Ectodermal cell (in vitro differentiated cells): ENCODE measurements around the gene SUMF1.
"Not testable (repeated sequence)": the region's sequence is repeated elsewhere in the genome, so short reads cannot be mapped to it uniquely, and the experiment has no call there.

ENCODE experiments used
- H3K27ac ChIP-seq: 2 replicates; pipeline ENCODE4 v1.7.0; 2013; ENCODE audit warnings: mild to moderate bottlenecking, low read depth, low read length; ENCODE audit not compliant: insufficient read depth, poor library complexity, severe bottlenecking
- H3K27me3 ChIP-seq: 2 replicates; pipeline ENCODE4 v1.7.0; 2013; ENCODE audit warnings: mild to moderate bottlenecking, low read length; ENCODE audit not compliant: insufficient read depth, control insufficient read depth, poor library complexity, severe bottlenecking
- H3K36me3 ChIP-seq: one replicate; pipeline ENCODE4 v1.7.0; 2013; ENCODE audit warnings: low read length; ENCODE audit not compliant: control insufficient read depth, insufficient read depth
- H3K4me1 ChIP-seq: one replicate; pipeline ENCODE4 v1.7.0; 2013; ENCODE audit warnings: low read length; ENCODE audit not compliant: control insufficient read depth, insufficient read depth
- H3K4me3 ChIP-seq: 2 replicates; pipeline ENCODE4 v1.7.0; 2013; ENCODE audit warnings: low read depth, low read length, control low read depth; ENCODE audit not compliant: insufficient read depth
- H3K9me3 ChIP-seq: 2 replicates; pipeline ENCODE4 v1.7.0; 2013; ENCODE audit warnings: mild to moderate bottlenecking, low read length, moderate library complexity; ENCODE audit not compliant: control insufficient read depth
- WGBS, 2 experiments: methylation state at CpG; one replicate each; pipeline ENCODE4 v1.1.7; 2013; ENCODE audit warnings: missing lambda C conversion rate in 2 of 2; 5-methylcytosine and 5-hydroxymethylcytosine counted together

SUMF1 gene

GRCh38 chr3:4332574-4332973, 134.5 kb downstream of the SUMF1 start:
- Histone ChIP-seq H3K27ac (no peak overlapping the region), H3K27me3 (no peaks in the 10 kb centered on the region), H3K9me3 (no peaks in the 10 kb centered on the region), H3K36me3 (no peaks in the 10 kb centered on the region), H3K4me1 (no peaks in the 10 kb centered on the region), H3K4me3 (no peak overlapping the region)
- 82 to 87% methylated on average over 3 of the region's 3 CpGs for WGBS, 2 experiments

DNA sequence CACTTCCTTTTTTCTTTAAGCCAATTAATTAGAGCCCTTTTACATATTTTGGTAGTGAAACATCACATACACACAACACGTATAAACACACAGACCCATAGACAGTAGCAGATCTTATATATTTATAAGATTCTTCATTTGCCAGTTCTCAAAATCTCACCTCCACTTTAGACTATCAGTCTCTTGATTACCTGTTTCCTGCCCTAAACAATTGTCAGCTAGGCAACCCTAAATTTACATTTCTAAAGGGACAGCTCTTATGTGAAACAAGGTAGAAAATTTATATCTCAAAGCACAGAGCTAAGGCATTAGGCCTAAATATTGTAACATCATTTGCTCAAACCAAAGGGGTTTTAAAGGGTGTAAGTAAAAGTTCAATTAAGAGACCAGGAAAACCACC, 135.0 kb downstream of the SUMF1 start:
- Histone ChIP-seq H3K4me3 (no peak overlapping the region), H3K4me1 (no peaks in the 10 kb centered on the region), H3K9me3 (no peaks in the 10 kb centered on the region), H3K36me3 (no peaks in the 10 kb centered on the region), H3K27ac (no peak overlapping the region), H3K27me3 (no peaks in the 10 kb centered on the region)
- 93 to 100% methylated on average over 1 of the region's 1 CpG for WGBS, 2 experiments

DNA sequence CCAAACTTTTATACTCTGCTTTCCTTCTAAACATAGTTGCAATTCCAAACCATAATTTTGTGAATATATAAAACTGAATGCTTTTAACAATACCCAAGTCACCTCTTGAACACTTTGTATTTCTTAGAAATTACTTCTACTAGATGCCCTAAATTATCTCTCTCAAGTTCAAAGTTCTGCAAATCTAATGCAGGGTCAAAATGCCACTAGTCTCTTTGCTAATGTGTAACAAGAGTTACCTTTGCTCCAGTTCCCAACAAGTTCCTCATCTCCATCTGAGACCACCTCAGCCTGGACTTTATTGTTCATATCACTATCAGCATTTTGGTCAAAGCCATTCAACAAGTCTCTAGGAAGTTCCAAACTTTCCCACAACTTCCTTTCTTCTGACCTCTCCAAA, 137.3 kb downstream of the SUMF1 start:
- not testable (repeated sequence) for H3K27ac ChIP-seq, H3K4me1 ChIP-seq, H3K9me3 ChIP-seq, H3K36me3 ChIP-seq, H3K27me3 ChIP-seq, H3K4me3 ChIP-seq

DNA sequence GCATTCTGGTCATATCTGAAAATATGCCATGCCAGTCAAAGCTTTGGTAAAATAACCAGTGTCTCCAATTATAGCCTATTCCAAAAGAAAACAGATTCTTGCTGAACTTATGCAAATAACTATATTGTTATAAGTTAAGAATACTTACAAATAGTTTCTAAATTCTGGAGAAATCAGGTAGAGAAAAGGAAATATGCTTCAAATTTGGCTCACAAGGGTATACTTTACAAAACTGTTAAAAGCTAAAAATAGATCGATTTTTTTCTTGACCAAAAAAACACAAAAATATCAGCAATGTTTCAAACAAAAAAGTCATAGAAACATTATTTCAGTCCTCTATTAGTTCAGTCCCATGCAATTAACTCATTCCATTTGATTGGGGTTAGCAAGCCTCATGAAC, 140.2 kb downstream of the SUMF1 start:
- Histone ChIP-seq H3K4me1 (no peaks in the 10 kb centered on the region), H3K36me3 (no peaks in the 10 kb centered on the region), H3K4me3 (no peak overlapping the region), H3K27ac (no peak overlapping the region), H3K27me3 (no peaks in the 10 kb centered on the region), H3K9me3 (no peaks in the 10 kb centered on the region)
- WGBS, 2 experiments: 92 to 95% methylated on average over 1 of the region's 1 CpG

GRCh38 chr3:4323246-4324027, 143.6 kb downstream of the SUMF1 start:
- Histone ChIP-seq H3K36me3 (no peaks in the 10 kb centered on the region), H3K9me3 (no peaks in the 10 kb centered on the region), H3K27me3 (no peaks in the 10 kb centered on the region), H3K4me1 (peaks cover 4% of the 10 kb centered on the region), H3K4me3 (no peak overlapping the region), H3K27ac (no peak overlapping the region)
- WGBS, 2 experiments: 78 to 91% methylated on average over 2 of the region's 3 CpGs

GRCh38 chr3:4322635-4323034, 144.4 kb downstream of the SUMF1 start:
- Histone ChIP-seq H3K4me3 (no peak overlapping the region), H3K9me3 (no peaks in the 10 kb centered on the region), H3K4me1 (peaks cover 4% of the 10 kb centered on the region), H3K27me3 (no peaks in the 10 kb centered on the region), H3K36me3 (peaks cover 4% of the 10 kb centered on the region), H3K27ac (no peak overlapping the region)
- WGBS, 2 experiments: 100% methylated on average over 1 of the region's 1 CpG; no CpG with 5 or more reads in 1 of the 2 experiments

DNA sequence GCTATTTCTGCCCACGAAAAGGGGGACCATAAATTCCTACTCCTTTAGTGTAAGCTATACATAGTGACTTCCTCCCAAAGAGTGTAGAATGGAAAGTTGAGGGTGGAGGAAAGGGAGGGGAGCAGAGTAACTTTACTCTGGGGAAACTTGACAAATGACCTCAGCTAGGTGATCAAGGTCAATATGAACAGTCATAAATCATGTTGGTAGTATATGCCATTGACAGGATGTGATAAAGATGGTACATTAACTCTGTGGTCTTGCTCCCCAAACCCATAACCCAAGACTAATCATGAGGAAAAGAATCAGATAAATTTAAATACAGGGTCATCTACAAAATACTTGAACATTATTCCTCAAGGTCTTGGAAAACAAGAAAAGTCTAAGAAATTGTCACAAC, 145.3 kb downstream of the SUMF1 start:
- Histone ChIP-seq H3K9me3 (no peaks in the 10 kb centered on the region), H3K27me3 (no peaks in the 10 kb centered on the region), H3K4me1 (peaks cover 4% of the 10 kb centered on the region), H3K36me3 (peaks cover 9% of the 10 kb centered on the region), H3K4me3 (no peak overlapping the region), H3K27ac (no peak overlapping the region)
- 100% methylated on average over 1 of the region's 1 CpG; no CpG with 5 or more reads in 1 of the 2 experiments for WGBS, 2 experiments

- H3K27me3 ChIP-seq: no peaks in the 10 kb centered on the region
- H3K36me3 ChIP-seq: peaks cover 17% of the 10 kb centered on the region
- peaks cover 4% of the 10 kb centered on the region for H3K4me1 ChIP-seq
- no peak overlapping the region for H3K4me3 ChIP-seq
- no peaks in the 10 kb centered on the region for H3K9me3 ChIP-seq
- no peak overlapping the region for H3K27ac ChIP-seq
Observed at GRCh38 chr3:4320096-4320911, 146.8 kb downstream of the SUMF1 start.

GRCh38 chr3:4314688-4315087, 152.4 kb downstream of the SUMF1 start:
- WGBS, 2 experiments: 86 to 100% methylated on average over 2 to 4 of the region's 4 CpGs
- H3K27ac ChIP-seq: no peak overlapping the region
- no peaks in the 10 kb centered on the region for H3K9me3 ChIP-seq
- H3K4me1 ChIP-seq: peaks cover 5% of the 10 kb centered on the region
- H3K27me3 ChIP-seq: no peaks in the 10 kb centered on the region
- H3K4me3 ChIP-seq: no peak overlapping the region
- H3K36me3 ChIP-seq: peaks cover 21% of the 10 kb centered on the region

DNA sequence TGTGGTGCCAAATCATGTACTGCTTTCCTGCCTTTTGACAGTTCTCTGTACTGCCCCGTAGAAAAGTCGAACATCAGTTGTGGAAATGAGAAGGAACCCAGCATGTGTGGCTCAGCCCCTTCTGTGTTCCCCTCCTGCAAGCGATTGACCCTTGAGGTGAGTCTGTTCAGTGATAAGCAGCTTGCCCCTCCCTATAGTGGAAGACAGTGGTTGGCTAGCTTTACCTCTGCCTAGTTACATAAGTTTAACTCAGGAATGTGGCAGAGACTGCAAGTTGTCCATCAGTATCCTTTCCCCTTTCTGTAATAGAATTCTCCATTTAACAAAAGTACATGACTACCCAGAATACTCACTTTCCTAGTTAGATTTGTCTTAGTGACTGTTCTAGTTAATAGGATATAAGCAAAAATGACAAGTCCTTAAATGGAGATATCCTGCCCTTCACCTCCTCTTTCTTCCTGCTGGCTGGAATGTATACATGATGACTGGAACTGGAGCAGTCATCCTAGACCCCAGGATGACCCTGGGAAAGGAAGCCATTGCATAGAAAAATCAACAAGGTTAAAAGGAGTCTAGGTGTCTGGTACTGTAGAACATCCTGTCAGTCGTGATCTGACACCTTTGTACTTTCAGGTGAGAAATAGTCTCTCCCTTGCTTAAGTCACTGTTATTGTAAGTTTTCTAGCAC, 153.3 kb downstream of the SUMF1 start:
- peaks cover 21% of the 10 kb centered on the region for H3K36me3 ChIP-seq
- WGBS, 2 experiments: 89 to 96% methylated on average over 4 of the region's 4 CpGs

More for the DNA sequence above, 153.3 kb downstream of the SUMF1 start:
- H3K27ac ChIP-seq: no peak overlapping the region
- no peaks in the 10 kb centered on the region for H3K9me3 ChIP-seq
- H3K27me3 ChIP-seq: no peaks in the 10 kb centered on the region
- H3K4me1 ChIP-seq: peaks cover 5% of the 10 kb centered on the region
- no peak overlapping the region for H3K4me3 ChIP-seq
